Measurements from ENCODE around the gene ZNF618. TPM values are rescaled to one million over a fixed set of nuclear protein-coding genes. Genes with fewer than 3 reads are reported as not detected.

Gene ZNF618
- total RNA-seq, 1 donor from 2014 or later, result 0.25 TPM

- H3K4me3 Mint-ChIP-seq (ENCODE audit: low read depth), result no peak overlapping the region
- DNase-seq (ENCODE audit: low spot score), result no peak
- intact Hi-C loops (cut with micrococcal nuclease), result no loop called here
- no peak overlapping the region for H3K27ac Mint-ChIP-seq
- H3K36me3 Mint-ChIP-seq (ENCODE audit: low read depth), result no peaks in the 10 kb centered on the region
- no peaks in the 10 kb centered on the region for H3K9me3 Mint-ChIP-seq
- H3K27me3 Mint-ChIP-seq (ENCODE audit: low read depth), result no peaks in the 10 kb centered on the region
- H3K4me1 Mint-ChIP-seq (ENCODE audit: low read depth), result no peaks in the 10 kb centered on the region
Measured at GRCh38 chr9:113948891-113949570, 72.9 kb downstream of the ZNF618 start.

- Mint-ChIP-seq H3K4me3 (ENCODE audit: low read depth) (no peak overlapping the region), H3K4me1 (ENCODE audit: low read depth) (no peaks in the 10 kb centered on the region), H3K36me3 (ENCODE audit: low read depth) (no peaks in the 10 kb centered on the region), H3K27me3 (ENCODE audit: low read depth) (no peaks in the 10 kb centered on the region), H3K9me3 (no peaks in the 10 kb centered on the region), H3K27ac (no peak overlapping the region)
- intact Hi-C loops (cut with micrococcal nuclease), result no loop called here
- no peak for DNase-seq (ENCODE audit: low spot score)
Measured at GRCh38 chr9:113949571-113950078, 73.5 kb downstream of the ZNF618 start.

- no peaks in the 10 kb centered on the region for H3K27me3 Mint-ChIP-seq (ENCODE audit: low read depth)
- no peaks in the 10 kb centered on the region for H3K9me3 Mint-ChIP-seq
- no peaks in the 10 kb centered on the region for H3K36me3 Mint-ChIP-seq (ENCODE audit: low read depth)
- H3K4me3 Mint-ChIP-seq (ENCODE audit: low read depth), result no peak overlapping the region
- intact Hi-C loops (cut with micrococcal nuclease), result no loop called here
- no peaks in the 10 kb centered on the region for H3K4me1 Mint-ChIP-seq (ENCODE audit: low read depth)
- DNase-seq (ENCODE audit: low spot score), result no peak
- H3K27ac Mint-ChIP-seq, result no peak overlapping the region
Measured at GRCh38 chr9:113950195-113951031, 74.3 kb downstream of the ZNF618 start.

GRCh38 chr9:113951032-113951372 is 74.9 kb downstream of the ZNF618 start:
- Mint-ChIP-seq H3K9me3 (no peaks in the 10 kb centered on the region), H3K27me3 (ENCODE audit: low read depth) (no peaks in the 10 kb centered on the region), H3K4me3 (ENCODE audit: low read depth) (no peak overlapping the region), H3K36me3 (ENCODE audit: low read depth) (no peaks in the 10 kb centered on the region), H3K27ac (no peak overlapping the region), H3K4me1 (ENCODE audit: low read depth) (no peaks in the 10 kb centered on the region)
- intact Hi-C loops (cut with micrococcal nuclease), result no loop called here
- no peak for DNase-seq (ENCODE audit: low spot score)

GRCh38 chr9:113952676-113953075 is 76.6 kb downstream of the ZNF618 start:
- Mint-ChIP-seq H3K27ac (no peak overlapping the region), H3K4me1 (ENCODE audit: low read depth) (no peaks in the 10 kb centered on the region), H3K9me3 (no peaks in the 10 kb centered on the region), H3K4me3 (ENCODE audit: low read depth) (no peak overlapping the region), H3K27me3 (ENCODE audit: low read depth) (no peaks in the 10 kb centered on the region), H3K36me3 (ENCODE audit: low read depth) (no peaks in the 10 kb centered on the region)
- intact Hi-C loops (cut with micrococcal nuclease), result no loop called here
- no peak for DNase-seq (ENCODE audit: low spot score)

- H3K27ac Mint-ChIP-seq, result no peak overlapping the region
- H3K27me3 Mint-ChIP-seq (ENCODE audit: low read depth), result no peaks in the 10 kb centered on the region
- H3K4me3 Mint-ChIP-seq (ENCODE audit: low read depth), result no peak overlapping the region
- H3K36me3 Mint-ChIP-seq (ENCODE audit: low read depth), result no peaks in the 10 kb centered on the region
- intact Hi-C loops (cut with micrococcal nuclease), result no loop called here
- H3K4me1 Mint-ChIP-seq (ENCODE audit: low read depth), result no peaks in the 10 kb centered on the region
- H3K9me3 Mint-ChIP-seq, result no peaks in the 10 kb centered on the region
- no peak for DNase-seq (ENCODE audit: low spot score)
Measured at GRCh38 chr9:113953531-113953930, 77.4 kb downstream of the ZNF618 start.

GRCh38 chr9:113954591-113954990 is 78.5 kb downstream of the ZNF618 start:
- Mint-ChIP-seq H3K9me3 (no peaks in the 10 kb centered on the region), H3K4me3 (ENCODE audit: low read depth) (no peak overlapping the region), H3K27me3 (ENCODE audit: low read depth) (no peaks in the 10 kb centered on the region), H3K36me3 (ENCODE audit: low read depth) (no peaks in the 10 kb centered on the region), H3K27ac (no peak overlapping the region), H3K4me1 (ENCODE audit: low read depth) (no peaks in the 10 kb centered on the region)
- DNase-seq (ENCODE audit: low spot score), result no peak
- intact Hi-C loops (cut with micrococcal nuclease), result no loop called here

- no peaks in the 10 kb centered on the region for H3K27me3 Mint-ChIP-seq (ENCODE audit: low read depth)
- H3K27ac Mint-ChIP-seq, result no peak overlapping the region
- intact Hi-C loops (cut with micrococcal nuclease), result no loop called here
- H3K9me3 Mint-ChIP-seq, result no peaks in the 10 kb centered on the region
- no peaks in the 10 kb centered on the region for H3K4me1 Mint-ChIP-seq (ENCODE audit: low read depth)
- H3K4me3 Mint-ChIP-seq (ENCODE audit: low read depth), result no peak overlapping the region
- no peaks in the 10 kb centered on the region for H3K36me3 Mint-ChIP-seq (ENCODE audit: low read depth)
- no peak for DNase-seq (ENCODE audit: low spot score)
Measured at GRCh38 chr9:113955076-113955752, 79.1 kb downstream of the ZNF618 start.

- intact Hi-C loops (cut with micrococcal nuclease), result no loop called here
- Mint-ChIP-seq H3K4me3 (ENCODE audit: low read depth) (no peak overlapping the region), H3K27me3 (ENCODE audit: low read depth) (no peaks in the 10 kb centered on the region), H3K36me3 (ENCODE audit: low read depth) (no peaks in the 10 kb centered on the region), H3K27ac (no peak overlapping the region), H3K9me3 (no peaks in the 10 kb centered on the region), H3K4me1 (ENCODE audit: low read depth) (no peaks in the 10 kb centered on the region)
- DNase-seq (ENCODE audit: low spot score), result no peak
Measured at GRCh38 chr9:113956901-113957300, 80.8 kb downstream of the ZNF618 start.

- Mint-ChIP-seq H3K4me3 (ENCODE audit: low read depth) (no peak overlapping the region), H3K36me3 (ENCODE audit: low read depth) (no peaks in the 10 kb centered on the region), H3K27me3 (ENCODE audit: low read depth) (no peaks in the 10 kb centered on the region), H3K4me1 (ENCODE audit: low read depth) (no peaks in the 10 kb centered on the region), H3K9me3 (no peaks in the 10 kb centered on the region), H3K27ac (no peak overlapping the region)
- no peak for DNase-seq (ENCODE audit: low spot score)
- intact Hi-C loops (cut with micrococcal nuclease), result no loop called here
Measured at GRCh38 chr9:113957351-113957750, 81.2 kb downstream of the ZNF618 start.

- intact Hi-C loops (cut with micrococcal nuclease), result no loop called here
- no peaks in the 10 kb centered on the region for H3K9me3 Mint-ChIP-seq
- no peak overlapping the region for H3K4me3 Mint-ChIP-seq (ENCODE audit: low read depth)
- H3K27me3 Mint-ChIP-seq (ENCODE audit: low read depth), result no peaks in the 10 kb centered on the region
- DNase-seq (ENCODE audit: low spot score), result no peak
- no peaks in the 10 kb centered on the region for H3K4me1 Mint-ChIP-seq (ENCODE audit: low read depth)
- no peak overlapping the region for H3K27ac Mint-ChIP-seq
- no peaks in the 10 kb centered on the region for H3K36me3 Mint-ChIP-seq (ENCODE audit: low read depth)
Measured at GRCh38 chr9:113957821-113958341, 81.8 kb downstream of the ZNF618 start.

- Mint-ChIP-seq H3K36me3 (ENCODE audit: low read depth) (no peaks in the 10 kb centered on the region), H3K4me3 (ENCODE audit: low read depth) (no peak overlapping the region), H3K9me3 (no peaks in the 10 kb centered on the region), H3K4me1 (ENCODE audit: low read depth) (no peaks in the 10 kb centered on the region), H3K27me3 (ENCODE audit: low read depth) (no peaks in the 10 kb centered on the region), H3K27ac (no peak overlapping the region)
- intact Hi-C loops (cut with micrococcal nuclease), result no loop called here
- DNase-seq (ENCODE audit: low spot score), result no peak
Measured at GRCh38 chr9:113958556-113958955, 82.4 kb downstream of the ZNF618 start.

- H3K27ac Mint-ChIP-seq, result no peak overlapping the region
- intact Hi-C loops (cut with micrococcal nuclease), result loop anchor here (5.0 kb wide), 1 partner anchor 153 kb away; no protein-coding TSS in a partner anchor
- no peaks in the 10 kb centered on the region for H3K36me3 Mint-ChIP-seq (ENCODE audit: low read depth)
- H3K27me3 Mint-ChIP-seq (ENCODE audit: low read depth), result no peaks in the 10 kb centered on the region
- H3K9me3 Mint-ChIP-seq, result no peaks in the 10 kb centered on the region
- DNase-seq (ENCODE audit: low spot score), result no peak
- H3K4me1 Mint-ChIP-seq (ENCODE audit: low read depth), result no peaks in the 10 kb centered on the region
- no peak overlapping the region for H3K4me3 Mint-ChIP-seq (ENCODE audit: low read depth)
Measured at GRCh38 chr9:113960768-113961167, 84.7 kb downstream of the ZNF618 start.

All from activated T-helper 2 cell treated with anti-CD3 and anti-CD28 coated beads, Interferon-gamma antibody, Interleukin-2, Interleukin-4, amounts not matched to agents 10 μg/mL and 5 μg/mL and 100 μg/mL, durations not matched to agents 14 hours and 24 hours and 36 hours (primary cell).